Endothelial cell of umbilical vein (primary cell): ENCODE data around the gene PEX5. TPM values are rescaled to one million over a fixed set of nuclear protein-coding genes. Genes with fewer than 3 reads are reported as not detected.

Experiments used
- BruUV-seq: library from RNA; stranded (reverse); fragments of 400-500 nt; replicated peaks from 2 replicates; lab custom pipeline; 2021; lab: Mats Ljungman, UMichigan
- CTCF ChIA-PET: fragments of 300-600, 350-600 bp; sonication (Branson Sonifier 250); formaldehyde crosslinking; loops from one replicate; lab custom pipeline; 2021; ENCODE audit warnings: antibody characterized with exemption, inconsistent platforms; lab: Charles Lee
- POLR2A ChIA-PET: fragments of 300-600, 350-600 bp; sonication (Branson Sonifier 250); formaldehyde crosslinking; loops from one replicate; lab custom pipeline; 2021; ENCODE audit warnings: antibody characterized with exemption, inconsistent platforms; lab: Charles Lee
- DNase-seq: peaks from one replicate; pipeline ENCODE4 v3.0.0-alpha.2; 2011; ENCODE audit warnings: low read depth, low spot score
- FAIRE-seq: peaks from 2 replicates; lab custom pipeline; 2011; peaks lifted over from hg19 to GRCh38; lab: Jason Lieb, UNC
- H2AFZ ChIP-seq: 2 replicates; pipeline ENCODE4 v1.6.0; 2012; ENCODE audit warnings: low read depth, low read length, control low read depth, inconsistent platforms
- H3K27ac ChIP-seq: 2 replicates; pipeline ENCODE4 v1.5.1; 2011; ENCODE audit warnings: low read depth, mild to moderate bottlenecking, control low read depth, low read length, moderate library complexity; ENCODE audit not compliant: insufficient read depth
- H3K27me3 ChIP-seq, 2 experiments: 2 replicates each; pipeline versions ENCODE4 v1.6.0 to v1.6.1; 2011; ENCODE audit warnings: low read length in 2 of 2, mixed read lengths in 1 of 2; ENCODE audit not compliant: control insufficient read depth in 2 of 2, insufficient read depth in 2 of 2
- H3K36me3 ChIP-seq, 2 experiments: 2 replicates in 1 of 2; 3 replicates in 1 of 2; pipeline ENCODE4 v1.5.1; 2011; ENCODE audit warnings: low read length in 2 of 2, mild to moderate bottlenecking in 1 of 2, moderate library complexity in 1 of 2; ENCODE audit not compliant: control insufficient read depth in 2 of 2, insufficient read depth in 2 of 2; ENCODE audit errors: extremely low read depth in 1 of 2
- H3K4me1 ChIP-seq: 3 replicates; pipeline ENCODE4 v1.5.1; 2011; ENCODE audit warnings: mild to moderate bottlenecking, low read length; ENCODE audit not compliant: control insufficient read depth, insufficient read depth; ENCODE audit errors: extremely low read depth
- H3K4me2 ChIP-seq: 2 replicates; pipeline ENCODE4 v1.6.1; 2011; ENCODE audit warnings: low read length, control low read depth, mixed read lengths; ENCODE audit not compliant: insufficient read depth
- H3K4me3 ChIP-seq, 3 experiments: fragments of 200-600 bp in 1 of 3; sonication (generic), shearing (Covaris generic) in 1 of 3; replicated peaks in 1 of 3; 2 replicates each; pipeline ENCODE4 v1.5.1; 2011 to 2016; ENCODE audit warnings: control low read depth in 3 of 3, low read length in 3 of 3, mild to moderate bottlenecking in 2 of 3, inconsistent platforms in 1 of 3, low read depth in 1 of 3, moderate library complexity in 1 of 3; ENCODE audit not compliant: insufficient read depth in 1 of 3
- H3K79me2 ChIP-seq: 2 replicates; pipeline ENCODE4 v1.6.0; 2012; ENCODE audit warnings: low read length, inconsistent platforms; ENCODE audit not compliant: control insufficient read depth, insufficient read depth
- H3K9ac ChIP-seq: replicated peaks from 2 replicates; pipeline ENCODE3; 2011; ENCODE audit warnings: low read length, control low read depth; ENCODE audit not compliant: insufficient read depth; ENCODE audit errors: extremely low read depth
- H3K9me1 ChIP-seq: replicated peaks from 3 replicates; pipeline ENCODE4 v1.6.0; 2011; ENCODE audit warnings: mild to moderate bottlenecking, low read length; ENCODE audit not compliant: control insufficient read depth, insufficient read depth; ENCODE audit errors: extremely low read depth
- H3K9me3 ChIP-seq: replicated peaks from 2 replicates; pipeline ENCODE4 v1.5.1; 2012; ENCODE audit warnings: low read length, inconsistent platforms; ENCODE audit not compliant: control insufficient read depth, insufficient read depth
- H4K20me1 ChIP-seq: replicated peaks from 2 replicates; pipeline ENCODE3; 2011; ENCODE audit warnings: mild to moderate bottlenecking, low read length; ENCODE audit not compliant: control insufficient read depth, insufficient read depth; ENCODE audit errors: extremely low read depth
- CTCF ChIP-seq, 2 donors: IDR thresholded peaks; 1 replicate in 1 of 2; 2 replicates in 1 of 2; pipeline ENCODE4 v1.5.1; 2011; ENCODE audit warnings: low read length in 2 of 2, mild to moderate bottlenecking in 2 of 2, moderate library complexity in 2 of 2, control low read depth in 1 of 2, inconsistent platforms in 1 of 2, low read depth in 1 of 2; ENCODE audit not compliant: insufficient read depth in 1 of 2; ENCODE audit errors: extremely low read depth in 1 of 2
- EZH2 ChIP-seq: IDR thresholded peaks from 2 replicates; pipeline ENCODE4 v1.6.1; 2012; ENCODE audit warnings: borderline replicate concordance, low read depth, mild to moderate bottlenecking, moderate library complexity, low read length, inconsistent platforms; ENCODE audit not compliant: severe bottlenecking
- GATA2 ChIP-seq: IDR thresholded peaks from 2 replicates; pipeline ENCODE4 v1.7.0; 2011; ENCODE audit warnings: low read depth, mild to moderate bottlenecking, moderate library complexity, mixed read lengths, low read length; ENCODE audit not compliant: insufficient read length, insufficient read depth
- JUN ChIP-seq: IDR thresholded peaks from 2 replicates; pipeline ENCODE4 v1.6.1; 2011; ENCODE audit warnings: borderline replicate concordance, low read depth; ENCODE audit not compliant: insufficient read length, insufficient read depth
- MAX ChIP-seq: IDR thresholded peaks from 2 replicates; pipeline ENCODE4 v1.6.1; 2011; ENCODE audit not compliant: insufficient read depth, insufficient read length
- MYC ChIP-seq: IDR thresholded peaks from one replicate; pipeline ENCODE4 v1.6.1; 2011; ENCODE audit warnings: mild to moderate bottlenecking, low read depth, low read length
- POLR2A ChIP-seq: IDR thresholded peaks from 2 replicates; pipeline ENCODE4 v1.6.1; 2012; ENCODE audit warnings: low read depth, mild to moderate bottlenecking, control low read depth, low read length
- POLR2AphosphoS5 ChIP-seq: IDR thresholded peaks from 2 replicates; pipeline ENCODE4 v1.6.1; 2012; ENCODE audit warnings: low read depth, mild to moderate bottlenecking, control low read depth, low read length, moderate library complexity; ENCODE audit not compliant: insufficient read depth
- dilution Hi-C: fragments of 300-500 bp; cut with MboI; formaldehyde crosslinking; loops from one replicate; pipeline ENCODE4 v1.15.0; 2019; ENCODE audit warnings: low sequenced_read_pairs; ENCODE audit not compliant: extremely low pct_ligation_motif_present
- intact Hi-C: fragments of 100-400 bp; cut with micrococcal nuclease; formaldehyde crosslinking; loops from one replicate; pipeline ENCODE4 v1.10.0; 2022
- polyA plus RNA-seq, 4 experiments: library from polyadenylated mRNA; depleted of rRNA in 3 of 4; stranded (reverse) in 3 of 4; unstranded in 1 of 4; fragments of >200 nt; gene quantifications; 2 replicates each; pipeline versions ENCODE4 v1.2.1 to v1.2.3, GENCODE V29; 2011 to 2012; ENCODE audit warnings: missing spikeins in 1 of 4
- total RNA-seq: library from RNA; stranded (reverse); gene quantifications from 2 replicates; pipeline ENCODE4 v1.2.3, GENCODE V29; 2021

PEX5 gene
- total and polyA plus RNA-seq, 2 donors (not counting 3 experiments of a cell fraction or from before 2014, with no cell fraction given), result 12.9 to 32.3 TPM

- no peaks in the 10 kb centered on the region for H4K20me1 ChIP-seq
- no peak for FAIRE-seq
- H3K4me1 ChIP-seq, result no peaks in the 10 kb centered on the region
- H3K36me3 ChIP-seq, result peaks cover 10 to 13% of the 10 kb centered on the region in 2 experiments
- H3K79me2 ChIP-seq, result no peaks in the 10 kb centered on the region
- H3K27me3 ChIP-seq, result no peaks in the 10 kb centered on the region
- H3K9me3 ChIP-seq, result no peaks in the 10 kb centered on the region
- dilution Hi-C loops, result no loop called here
- no peak for DNase-seq
- BruUV-seq, result no TSS peak
- TF ChIP-seq CTCF (IDR thresholded peaks at IDR 0.05; ENCODE audit: extremely low read depth in 1 of 2, insufficient read depth in 1 of 2, low read depth in 1 of 2, low read length in 2 of 2) (no peak), POLR2AphosphoS5 (no peak), EZH2 (no peak), MAX (no peak), GATA2 (no peak), POLR2A (no peak), JUN (no peak), MYC (no peak)
- no peak overlapping the region for H3K27ac ChIP-seq
- H3K4me2 ChIP-seq, result no peak overlapping the region
- no peak overlapping the region for H2AFZ ChIP-seq
- POLR2A ChIA-PET, result no interaction called here
- CTCF ChIA-PET, result no interaction called here
- no peak overlapping the region for H3K9ac ChIP-seq
- intact Hi-C loops, result no loop called here
- H3K9me1 ChIP-seq, result no peaks in the 10 kb centered on the region
- no peak overlapping the region for H3K4me3 ChIP-seq
Measured at GRCh38 chr12:7203109-7203508, 13.6 kb downstream of the PEX5 start.
